ENCODE results near the gene GALNT10. TPM values are rescaled to one million over a fixed set of nuclear protein-coding genes. Genes with fewer than 3 reads are reported as not detected.

GALNT10 gene
- total RNA-seq, 1 donor from 2014 or later, result 93.8 TPM

- Histone ChIP-seq H3K36me3 (peaks cover 25% of the 10 kb centered on the region), H3K4me3 (no peak overlapping the region), H3K9me3 (no peaks in the 10 kb centered on the region), H3K27ac (no peak overlapping the region), H3K4me1 (peaks cover 21% of the 10 kb centered on the region), H3K27me3 (no peaks in the 10 kb centered on the region)
- ATAC-seq (no peak), DNase-seq (no peak)
- TF ChIP-seq, protein P1, sequence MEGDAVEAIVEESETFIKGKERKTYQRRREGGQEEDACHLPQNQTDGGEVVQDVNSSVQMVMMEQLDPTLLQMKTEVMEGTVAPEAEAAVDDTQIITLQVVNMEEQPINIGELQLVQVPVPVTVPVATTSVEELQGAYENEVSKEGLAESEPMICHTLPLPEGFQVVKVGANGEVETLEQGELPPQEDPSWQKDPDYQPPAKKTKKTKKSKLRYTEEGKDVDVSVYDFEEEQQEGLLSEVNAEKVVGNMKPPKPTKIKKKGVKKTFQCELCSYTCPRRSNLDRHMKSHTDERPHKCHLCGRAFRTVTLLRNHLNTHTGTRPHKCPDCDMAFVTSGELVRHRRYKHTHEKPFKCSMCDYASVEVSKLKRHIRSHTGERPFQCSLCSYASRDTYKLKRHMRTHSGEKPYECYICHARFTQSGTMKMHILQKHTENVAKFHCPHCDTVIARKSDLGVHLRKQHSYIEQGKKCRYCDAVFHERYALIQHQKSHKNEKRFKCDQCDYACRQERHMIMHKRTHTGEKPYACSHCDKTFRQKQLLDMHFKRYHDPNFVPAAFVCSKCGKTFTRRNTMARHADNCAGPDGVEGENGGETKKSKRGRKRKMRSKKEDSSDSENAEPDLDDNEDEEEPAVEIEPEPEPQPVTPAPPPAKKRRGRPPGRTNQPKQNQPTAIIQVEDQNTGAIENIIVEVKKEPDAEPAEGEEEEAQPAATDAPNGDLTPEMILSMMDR (IDR thresholded peaks at IDR 0.05), result no peak
- intact Hi-C loops (cut with DNase I), result no loop called here
These were observed 183.2 kb downstream of the GALNT10 start for GRCh38 chr5:154373729-154374179.

DNA sequence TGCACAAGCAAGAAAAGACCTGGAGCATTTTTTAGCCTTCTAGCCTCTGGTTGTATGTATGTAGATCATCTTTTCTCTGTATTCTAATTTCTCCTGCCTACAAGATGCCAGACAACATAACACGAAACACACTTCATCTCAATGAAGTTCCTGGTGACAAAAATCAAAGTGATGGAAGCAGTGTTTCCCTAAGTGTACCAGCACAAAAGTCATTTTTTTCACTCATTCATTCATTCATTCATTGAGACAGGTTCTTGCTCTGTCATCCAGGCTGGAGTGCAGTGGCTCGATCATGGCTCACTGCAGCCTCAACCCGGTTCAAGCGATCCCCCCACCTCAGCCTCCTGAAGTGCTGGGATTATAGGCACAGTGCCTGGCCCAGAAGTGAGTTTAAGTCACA is 183.7 kb downstream of the GALNT10 start:
- no peak overlapping the region for H3K27ac ChIP-seq
- no peak overlapping the region for H3K4me3 ChIP-seq
- DNase-seq, result no peak
- no peak for ATAC-seq
- intact Hi-C loops (cut with DNase I), result no loop called here
- peaks cover 18% of the 10 kb centered on the region for H3K4me1 ChIP-seq
- TF ChIP-seq, protein P1 (IDR thresholded peaks at IDR 0.05), result no peak
- H3K9me3 ChIP-seq, result no peaks in the 10 kb centered on the region
- H3K36me3 ChIP-seq, result peaks cover 26% of the 10 kb centered on the region
- H3K27me3 ChIP-seq, result no peaks in the 10 kb centered on the region

DNA sequence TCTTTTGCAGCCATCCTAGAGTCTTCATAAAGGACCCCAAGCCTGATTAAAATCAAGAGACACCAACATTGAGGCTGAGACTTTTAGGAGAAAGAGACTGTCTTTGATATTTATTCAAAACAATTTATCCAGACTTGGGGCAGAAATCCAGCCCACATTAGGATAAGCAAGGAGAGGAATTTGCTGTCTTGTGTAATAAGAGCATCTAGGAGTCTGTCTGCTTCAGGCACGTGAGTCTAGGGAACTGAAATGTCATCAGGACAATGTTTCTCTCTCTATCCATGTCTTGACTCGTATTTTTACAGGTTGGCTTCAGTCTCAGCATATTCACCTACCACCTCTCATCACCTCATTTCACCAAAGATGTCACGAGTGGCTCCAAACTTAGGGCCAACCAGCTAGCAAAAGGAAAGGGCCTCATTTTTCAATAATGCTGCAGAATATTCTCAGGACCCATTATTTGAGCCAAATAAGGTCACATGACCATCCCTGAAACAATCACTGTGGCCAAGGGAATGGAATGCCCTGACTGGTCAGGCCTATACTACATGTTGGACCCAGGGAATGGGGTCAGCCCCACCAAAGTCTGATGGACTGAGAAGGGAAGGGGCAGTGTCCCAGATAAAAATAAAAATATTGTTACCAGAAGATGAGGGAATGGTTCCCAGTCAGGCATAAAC is 184.9 kb downstream of the GALNT10 start:
- Histone ChIP-seq H3K4me1 (peaks cover 17% of the 10 kb centered on the region), H3K36me3 (peaks cover 33% of the 10 kb centered on the region), H3K27me3 (no peaks in the 10 kb centered on the region), H3K27ac (peak overlapping the region; percentile 34), H3K4me3 (no peak overlapping the region), H3K9me3 (no peaks in the 10 kb centered on the region)
- TF ChIP-seq, protein P1 (IDR thresholded peaks at IDR 0.05), result no peak
- ATAC-seq (no peak), DNase-seq (no peak)
- intact Hi-C loops (cut with DNase I), result no loop called here

GRCh38 chr5:154376481-154376880 is 185.9 kb downstream of the GALNT10 start:
- intact Hi-C loops (cut with DNase I), result no loop called here
- Histone ChIP-seq H3K4me1 (peaks cover 8% of the 10 kb centered on the region), H3K9me3 (no peaks in the 10 kb centered on the region), H3K27ac (no peak overlapping the region), H3K36me3 (peaks cover 43% of the 10 kb centered on the region), H3K27me3 (no peaks in the 10 kb centered on the region), H3K4me3 (no peak overlapping the region)
- ATAC-seq (no peak), DNase-seq (no peak)
- TF ChIP-seq, protein P1 (IDR thresholded peaks at IDR 0.05), result no peak

- intact Hi-C loops (cut with DNase I), result no loop called here
- DNase-seq, result no peak
- Histone ChIP-seq H3K4me1 (no peaks in the 10 kb centered on the region), H3K4me3 (no peak overlapping the region), H3K9me3 (no peaks in the 10 kb centered on the region), H3K36me3 (peaks cover 46% of the 10 kb centered on the region), H3K27ac (no peak overlapping the region), H3K27me3 (no peaks in the 10 kb centered on the region)
- no peak for ATAC-seq
- TF ChIP-seq, protein P1 (IDR thresholded peaks at IDR 0.05), result no peak
These were observed 187.4 kb downstream of the GALNT10 start for GRCh38 chr5:154377754-154378533.

Data from upper lobe of right lung (tissue), 1 donor.